Spleen (tissue), 11 donors: ENCODE results near the gene GNG7. TPM values are rescaled to one million over a fixed set of nuclear protein-coding genes. Genes with fewer than 3 reads are reported as not detected.

Source experiments
- DNase-seq: peaks from one replicate; pipeline ENCODE4 v3.0.0-alpha.2; 2020
- H3K27ac ChIP-seq, 8 donors: fragments of 200-600 bp; sonication (generic) in 7 of 8; 1 replicate in 4 of 8; 2 replicates in 4 of 8; pipeline versions ENCODE4 v1.5.0 to v1.8.0; 2016 to 2021; ENCODE audit warnings: inconsistent platforms in 4 of 8, mild to moderate bottlenecking in 4 of 8, moderate library complexity in 1 of 8
- H3K27me3 ChIP-seq, 7 donors: fragments of 200-600 bp; sonication (generic) in 6 of 7; replicated peaks in 1 of 7; 1 replicate in 4 of 7; 2 replicates in 3 of 7; pipeline versions ENCODE4 v1.5.0 to v1.8.0; 2016 to 2021; ENCODE audit warnings: inconsistent platforms in 3 of 7, mild to moderate bottlenecking in 1 of 7
- H3K36me3 ChIP-seq, 6 donors: fragments of 200-600 bp; sonication (generic) in 5 of 6; 1 replicate in 4 of 6; 2 replicates in 2 of 6; pipeline versions ENCODE4 v1.5.0 to v1.8.0; 2016 to 2021; ENCODE audit warnings: inconsistent platforms in 2 of 6
- H3K4me1 ChIP-seq, 6 donors: fragments of 200-600 bp; sonication (generic) in 5 of 6; 1 replicate in 3 of 6; 2 replicates in 3 of 6; pipeline versions ENCODE4 v1.5.0 to v1.8.0; 2016 to 2021; ENCODE audit warnings: inconsistent platforms in 3 of 6
- H3K4me3 ChIP-seq, 8 donors: fragments of 200-600 bp; sonication (generic) in 7 of 8; 1 replicate in 4 of 8; 2 replicates in 4 of 8; pipeline versions ENCODE4 v1.5.0 to v1.8.0; 2016 to 2021; ENCODE audit warnings: inconsistent platforms in 4 of 8, mild to moderate bottlenecking in 4 of 8, moderate library complexity in 2 of 8
- H3K9me3 ChIP-seq, 8 donors: fragments of 200-600 bp; sonication (generic) in 7 of 8; 1 replicate in 4 of 8; 2 replicates in 4 of 8; pipeline versions ENCODE4 v1.5.0 to v1.8.0; 2016 to 2021; ENCODE audit warnings: inconsistent platforms in 4 of 8
- CTCF ChIP-seq, 11 experiments: fragments of 200-600 bp in 7 of 11; fragments of 450-650 bp in 4 of 11; sonication (generic) in 4 of 11; IDR thresholded peaks in 8 of 11; conservative IDR thresholded peaks in 3 of 11; 1 replicate in 7 of 11; 2 replicates in 4 of 11; pipeline versions ENCODE4 v1.4.0 to v1.8.0; 2016 to 2021; ENCODE audit warnings: antibody characterized with exemption in 11 of 11, inconsistent platforms in 4 of 11, mild to moderate bottlenecking in 1 of 11
- POLR2A ChIP-seq, 3 donors: fragments of 450-650 bp; IDR thresholded peaks; one replicate each; pipeline ENCODE4 v1.5.1; 2017; ENCODE audit warnings: antibody characterized with exemption in 3 of 3, mild to moderate bottlenecking in 1 of 3
- POLR2AphosphoS5 ChIP-seq, 3 donors: sonication (generic); formaldehyde crosslinking; IDR thresholded peaks; one replicate each; pipeline ENCODE4 v1.5.1; 2017; ENCODE audit warnings: antibody characterized with exemption in 3 of 3
- WGBS, 5 donors: extraction: QIAGEN DNeasy Blood & Tissue Kit in 3 of 5; methylation state at CpG; one replicate each; pipeline versions ENCODE4 v1.1.5 to v1.1.7; 2013 to 2018; 5-methylcytosine and 5-hydroxymethylcytosine counted together
- intact Hi-C: fragments of 100-400 bp; cut with DNase I; formaldehyde crosslinking; loops from one replicate; pipeline ENCODE4 v1.15.0; 2023; ENCODE audit warnings: low total_unique reads
- polyA plus RNA-seq, 3 donors: library from polyadenylated mRNA; stranded (reverse); fragments of 200-250 nt; gene quantifications; one replicate each; pipeline ENCODE4 v1.2.1, GENCODE V29; 2013
- total RNA-seq, 7 donors: library from RNA; depleted of rRNA in 3 of 7; stranded (reverse); fragments of >200 nt in 3 of 7; fragmentation: NEBNext Ultra II Directional in 4 of 7; extraction: Animal tissue kit (Norgen Biotek cat#: 25700) in 4 of 7; gene quantifications; one replicate each; pipeline versions ENCODE4 v1.1.0 to v1.2.1, GENCODE V29; 2016 to 2021
- donor health status: healthy with polysubstance abuse.
- donor health status: DM: no; HTN: no; CAD: no; lungs with moderate emphysema.
- donor health status: DM: no; HTN: no; CAD: no.
- donor health status: Bipolar disorder and iron deficiency.
- donor health status: healthy.
- donor health status: DM: no; HTN: no; CAD: no.
- donor health status: DM: yes; HTN: yes; CAD: no.

GNG7 gene
- total and polyA plus RNA-seq, 10 donors: 17.2 to 34.6 (median 18.9) TPM

- no peaks in the 10 kb centered on the region for H3K9me3 ChIP-seq
- no peak overlapping the region for H3K27ac ChIP-seq
- 69 to 81% (median 76%) methylated on average over 8 to 16 of the region's 16 CpGs for WGBS, 5 donors
- H3K27me3 ChIP-seq: peaks cover 0 to 50% (median 3%) of the 10 kb centered on the region in 7 donors
- DNase-seq: no peak
- H3K4me3 ChIP-seq: no peak overlapping the region
- peaks cover 0 to 17% (median 11%) of the 10 kb centered on the region in 6 donors for H3K36me3 ChIP-seq
- peaks cover 0 to 34% (median 12%) of the 10 kb centered on the region in 6 donors for H3K4me1 ChIP-seq
- no peak for TF ChIP-seq CTCF (IDR thresholded peaks at IDR 0.05 in 8 of 11, conservative IDR thresholded peaks at IDR 0.05 in 3 of 11)
- no peak for TF ChIP-seq POLR2AphosphoS5 (IDR thresholded peaks at IDR 0.05)
- intact Hi-C loops: no loop called here
These were observed 25.1 kb upstream of the GNG7 start for GRCh38 chr19:2727640-2727944.

GRCh38 chr19:2726904-2727639 is 24.6 kb upstream of the GNG7 start:
- TF ChIP-seq POLR2AphosphoS5 (IDR thresholded peaks at IDR 0.05) (peak in 1 of 3 donors; percentile 24), CTCF (IDR thresholded peaks at IDR 0.05 in 8 of 11, conservative IDR thresholded peaks at IDR 0.05 in 3 of 11) (no peak)
- no peak for DNase-seq
- intact Hi-C loops: no loop called here
- peaks cover 0 to 56% (median 8%) of the 10 kb centered on the region in 7 donors for H3K27me3 ChIP-seq
- peaks cover 0 to 12% (median 6%) of the 10 kb centered on the region in 6 donors for H3K36me3 ChIP-seq
- H3K27ac ChIP-seq: peak overlapping the region in 1 of 8 donors; percentile 9
- H3K4me1 ChIP-seq: peaks cover 0 to 39% (median 15%) of the 10 kb centered on the region in 6 donors
- 18 to 28% (median 21%) methylated on average over 6 to 26 of the region's 26 CpGs for WGBS, 5 donors
- H3K9me3 ChIP-seq: no peaks in the 10 kb centered on the region
- H3K4me3 ChIP-seq: peak overlapping the region in 1 of 8 donors; percentile 9

GRCh38 chr19:2726160-2726855 is 23.8 kb upstream of the GNG7 start:
- H3K9me3 ChIP-seq: no peaks in the 10 kb centered on the region
- no peak for DNase-seq
- peak overlapping the region in 1 of 8 donors; percentile 9 for H3K27ac ChIP-seq
- intact Hi-C loops: no loop called here
- peaks cover 0 to 47% (median 21%) of the 10 kb centered on the region in 6 donors for H3K4me1 ChIP-seq
- H3K4me3 ChIP-seq: peak overlapping the region in 1 of 8 donors; percentile 9
- peaks cover 0 to 4% (median 0%) of the 10 kb centered on the region in 6 donors for H3K36me3 ChIP-seq
- TF ChIP-seq POLR2AphosphoS5 (IDR thresholded peaks at IDR 0.05) (no peak), CTCF (IDR thresholded peaks at IDR 0.05 in 8 of 11, conservative IDR thresholded peaks at IDR 0.05 in 3 of 11) (no peak), POLR2A (IDR thresholded peaks at IDR 0.05) (no peak)
- peaks cover 0 to 63% (median 14%) of the 10 kb centered on the region in 7 donors for H3K27me3 ChIP-seq
- 62 to 69% (median 67%) methylated on average over 13 to 15 of the region's 15 CpGs for WGBS, 5 donors

GRCh38 chr19:2724148-2724557 is 21.7 kb upstream of the GNG7 start:
- Histone ChIP-seq H3K4me3 (no peak overlapping the region), H3K9me3 (no peaks in the 10 kb centered on the region), H3K4me1 (peaks cover 0 to 66% (median 36%) of the 10 kb centered on the region in 6 donors), H3K36me3 (no peaks in the 10 kb centered on the region), H3K27ac (no peak overlapping the region), H3K27me3 (peaks cover 0 to 84% (median 30%) of the 10 kb centered on the region in 7 donors)
- DNase-seq: no peak
- TF ChIP-seq POLR2AphosphoS5 (IDR thresholded peaks at IDR 0.05) (no peak), POLR2A (IDR thresholded peaks at IDR 0.05) (no peak), CTCF (IDR thresholded peaks at IDR 0.05 in 8 of 11, conservative IDR thresholded peaks at IDR 0.05 in 3 of 11) (no peak)
- intact Hi-C loops: no loop called here
- WGBS, 5 donors: 49 to 75% (median 63%) methylated on average over 4 to 7 of the region's 7 CpGs
